ENCODE results near the gene SLC6A6. TPM values are rescaled to one million over a fixed set of nuclear protein-coding genes. Genes with fewer than 3 reads are reported as not detected.

The SLC6A6 gene
- total RNA-seq, 4 donors from 2014 or later: 15.4 to 37.6 (median 20.9) TPM

- H3K36me3 ChIP-seq: no peaks in the 10 kb centered on the region
- peaks cover 0 to 19% (median 3%) of the 10 kb centered on the region in 3 donors for H3K4me1 ChIP-seq
- H3K27ac ChIP-seq: no peak overlapping the region
- H3K27me3 ChIP-seq: no peaks in the 10 kb centered on the region
- no peaks in the 10 kb centered on the region for H3K9me3 ChIP-seq
- 100% methylated on average over 1 of the region's 7 CpGs; no CpG with 5 or more reads in 1 of the 2 donors for WGBS, 2 donors (ENCODE audit: low coverage in 1 of 2)
- H3K4me3 ChIP-seq: no peak overlapping the region
- TF ChIP-seq POLR2A (IDR thresholded peaks at IDR 0.05) (no peak), CTCF (IDR thresholded peaks at IDR 0.05) (no peak), POLR2AphosphoS5 (IDR thresholded peaks at IDR 0.05) (no peak), EP300 (IDR thresholded peaks at IDR 0.05) (no peak)
- no peak for ATAC-seq
Observed at GRCh38 chr3:14518432-14518802, 116.0 kb downstream of the SLC6A6 start.

GRCh38 chr3:14518893-14519292 lies 116.5 kb downstream of the SLC6A6 start:
- H3K27ac ChIP-seq: no peak overlapping the region
- H3K4me3 ChIP-seq: no peak overlapping the region
- peaks cover 0 to 19% (median 3%) of the 10 kb centered on the region in 3 donors for H3K4me1 ChIP-seq
- TF ChIP-seq POLR2AphosphoS5 (IDR thresholded peaks at IDR 0.05): no peak
- TF ChIP-seq EP300 (IDR thresholded peaks at IDR 0.05): no peak
- TF ChIP-seq POLR2A (IDR thresholded peaks at IDR 0.05): no peak
- TF ChIP-seq CTCF (IDR thresholded peaks at IDR 0.05): no peak
- ATAC-seq: no peak
- 92 to 95% methylated on average over 6 to 11 of the region's 11 CpGs for WGBS, 2 donors (ENCODE audit: low coverage in 1 of 2)
- no peaks in the 10 kb centered on the region for H3K9me3 ChIP-seq
- H3K36me3 ChIP-seq: no peaks in the 10 kb centered on the region
- no peaks in the 10 kb centered on the region for H3K27me3 ChIP-seq

- WGBS, 2 donors (ENCODE audit: low coverage in 1 of 2): no CpG with 5 or more reads among the region's 1 CpG
Observed at GRCh38 chr3:14519406-14519805, 117.0 kb downstream of the SLC6A6 start.

DNA sequence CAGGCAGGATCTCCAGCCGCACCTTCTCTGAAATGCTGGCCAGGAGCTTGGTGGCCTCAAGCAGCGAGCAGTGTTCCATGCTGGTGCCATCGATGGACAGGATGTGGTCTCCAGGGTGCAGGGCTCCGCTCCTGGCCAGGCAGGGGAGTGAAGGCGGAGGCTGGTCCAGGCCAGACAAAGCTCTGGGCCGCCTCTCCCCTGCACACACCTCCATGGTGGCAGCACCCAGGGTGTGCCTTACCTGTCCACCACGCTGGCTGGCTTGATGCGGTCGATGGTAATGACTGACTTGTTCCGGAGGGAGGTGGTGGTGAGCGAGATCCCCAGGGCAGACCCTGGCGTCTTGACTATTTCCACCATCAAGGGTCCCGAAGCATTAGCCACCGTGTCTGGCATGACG lies 117.7 kb downstream of the SLC6A6 start:
- H3K4me3 ChIP-seq: no peak overlapping the region
- H3K27me3 ChIP-seq: no peaks in the 10 kb centered on the region
- TF ChIP-seq EP300 (IDR thresholded peaks at IDR 0.05): no peak
- no peak for TF ChIP-seq CTCF (IDR thresholded peaks at IDR 0.05)
- no peak for TF ChIP-seq POLR2A (IDR thresholded peaks at IDR 0.05)
- no peak for TF ChIP-seq POLR2AphosphoS5 (IDR thresholded peaks at IDR 0.05)
- H3K27ac ChIP-seq: no peak overlapping the region
- peaks cover 0 to 19% (median 3%) of the 10 kb centered on the region in 3 donors for H3K4me1 ChIP-seq
- 70 to 90% methylated on average over 2 to 6 of the region's 15 CpGs for WGBS, 2 donors (ENCODE audit: low coverage in 1 of 2)
- no peaks in the 10 kb centered on the region for H3K9me3 ChIP-seq
- H3K36me3 ChIP-seq: no peaks in the 10 kb centered on the region
- ATAC-seq: no peak

More at GRCh38 chr3:14519406-14519805, 117.0 kb downstream of the SLC6A6 start:
- no peak for TF ChIP-seq POLR2AphosphoS5 (IDR thresholded peaks at IDR 0.05)
- TF ChIP-seq POLR2A (IDR thresholded peaks at IDR 0.05): no peak
- no peak for TF ChIP-seq CTCF (IDR thresholded peaks at IDR 0.05)
- no peak for TF ChIP-seq EP300 (IDR thresholded peaks at IDR 0.05)
- H3K27me3 ChIP-seq: no peaks in the 10 kb centered on the region
- H3K4me1 ChIP-seq: peaks cover 0 to 19% (median 3%) of the 10 kb centered on the region in 3 donors
- ATAC-seq: no peak
- H3K4me3 ChIP-seq: no peak overlapping the region
- no peak overlapping the region for H3K27ac ChIP-seq
- no peaks in the 10 kb centered on the region for H3K36me3 ChIP-seq
- no peaks in the 10 kb centered on the region for H3K9me3 ChIP-seq

- H3K4me3 ChIP-seq: no peak overlapping the region
- H3K27me3 ChIP-seq: no peaks in the 10 kb centered on the region
- no peak overlapping the region for H3K27ac ChIP-seq
- H3K9me3 ChIP-seq: no peaks in the 10 kb centered on the region
- peaks cover 0 to 28% (median 6%) of the 10 kb centered on the region in 3 donors for H3K4me1 ChIP-seq
- ATAC-seq: no peak
- TF ChIP-seq POLR2A (IDR thresholded peaks at IDR 0.05): no peak
- TF ChIP-seq EP300 (IDR thresholded peaks at IDR 0.05): no peak
- TF ChIP-seq CTCF (IDR thresholded peaks at IDR 0.05): no peak
- TF ChIP-seq POLR2AphosphoS5 (IDR thresholded peaks at IDR 0.05): no peak
- no peaks in the 10 kb centered on the region for H3K36me3 ChIP-seq
- WGBS, 2 donors (ENCODE audit: low coverage in 1 of 2): 83 to 91% methylated on average over 8 of the region's 8 CpGs
Observed at GRCh38 chr3:14520967-14521366, 118.6 kb downstream of the SLC6A6 start.

All from gastroesophageal sphincter (tissue), 4 donors.